NAMALWA (cell line): ENCODE results near the gene CLDN10.

Source experiments
- DNase-seq: peaks from one replicate; pipeline ENCODE4 v3.0.0-alpha.2; 2015; ENCODE audit warnings: low spot score

The CLDN10 gene

DNA sequence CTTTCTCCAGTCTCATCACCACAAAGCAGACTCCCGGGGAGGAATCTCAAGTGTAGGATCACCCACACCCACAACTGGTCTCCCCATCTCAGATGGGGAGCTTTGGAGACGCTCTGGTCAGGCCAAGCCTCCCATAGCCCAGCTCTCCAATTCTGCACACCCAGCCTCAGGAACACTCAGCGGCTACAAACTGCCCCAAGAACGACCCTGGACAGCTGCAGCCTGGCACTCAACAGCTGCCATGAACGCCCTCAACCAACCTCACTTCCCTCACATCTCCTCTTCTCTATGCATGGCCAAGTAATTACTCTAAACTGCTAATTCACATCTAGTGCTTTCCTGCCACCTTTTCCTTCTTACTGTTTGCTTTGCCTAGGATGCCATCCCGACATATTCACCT, 49.4 kb downstream of the CLDN10 start:
- DNase-seq, result no peak

DNA sequence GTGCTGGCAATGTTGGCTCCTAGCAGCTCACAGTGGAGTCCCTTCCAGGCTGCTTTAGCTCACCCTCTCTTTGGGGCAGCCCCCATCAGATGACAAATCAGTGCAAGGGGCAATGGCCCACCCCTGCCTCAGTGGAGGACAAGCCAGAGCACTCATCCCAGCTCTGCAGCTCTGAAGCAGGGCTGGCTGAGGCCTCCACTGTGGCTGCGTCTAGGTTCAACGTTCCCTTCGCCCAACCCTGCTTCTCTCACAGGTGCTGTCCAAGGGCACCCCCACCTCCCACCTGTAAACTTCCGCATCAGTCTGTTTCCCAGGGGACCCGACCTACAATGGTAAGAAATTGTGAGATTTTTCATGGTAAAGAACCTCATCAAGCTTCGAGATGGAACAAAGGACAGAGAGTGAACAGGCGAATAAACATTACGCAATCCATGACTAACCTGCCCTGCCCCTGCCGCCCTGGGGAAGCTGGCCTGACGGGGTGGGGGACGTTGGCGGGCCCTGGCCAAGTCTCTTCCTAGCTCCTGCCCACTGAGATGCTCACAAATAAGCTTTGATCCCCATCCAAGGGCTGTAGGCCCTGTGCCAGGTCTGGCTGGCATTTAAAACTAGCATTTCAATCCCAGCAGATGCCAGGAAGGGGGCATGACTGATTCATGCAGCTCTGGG, 51.5 kb downstream of the CLDN10 start:
- DNase-seq, result no peak

- DNase-seq, result no peak
Observed at GRCh38 chr13:95604556-95604915, 52.0 kb downstream of the CLDN10 start.

- DNase-seq, result no peak
Observed at GRCh38 chr13:95605448-95606125, 53.1 kb downstream of the CLDN10 start.

- no peak for DNase-seq
Observed at GRCh38 chr13:95607366-95607765, 54.8 kb downstream of the CLDN10 start.

DNA sequence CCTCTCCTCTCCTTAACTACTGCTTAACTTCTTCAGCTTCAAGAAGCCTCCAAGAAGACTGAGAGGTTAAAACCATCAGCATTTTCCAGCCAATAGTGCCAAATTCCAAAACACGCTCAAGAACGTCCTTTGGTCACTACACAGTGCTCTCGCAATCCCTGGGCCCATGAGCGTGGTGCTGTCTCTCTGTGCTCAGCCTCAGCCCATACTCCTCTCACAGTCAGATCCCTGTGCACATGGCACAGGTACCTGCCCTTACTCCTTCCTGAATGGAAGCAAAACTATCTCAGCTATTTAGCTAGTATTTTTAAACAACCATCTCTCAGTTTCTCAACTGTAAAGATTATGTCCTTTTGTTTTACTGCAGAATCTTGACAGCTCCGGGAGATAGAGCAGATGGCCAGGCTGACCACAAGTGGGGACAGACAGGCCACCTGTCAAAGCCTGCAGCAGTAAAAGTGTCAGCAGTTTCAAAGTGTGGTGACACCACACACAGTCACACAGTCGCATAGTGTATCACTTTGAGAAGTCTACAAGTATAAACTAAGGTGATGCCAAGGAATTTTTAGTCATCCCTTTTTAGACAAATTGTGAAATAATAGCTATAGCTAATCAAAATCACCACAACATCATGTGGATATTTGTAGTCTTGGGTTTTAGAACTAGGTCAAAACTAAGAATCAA, 56.3 kb downstream of the CLDN10 start:
- no peak for DNase-seq

DNA sequence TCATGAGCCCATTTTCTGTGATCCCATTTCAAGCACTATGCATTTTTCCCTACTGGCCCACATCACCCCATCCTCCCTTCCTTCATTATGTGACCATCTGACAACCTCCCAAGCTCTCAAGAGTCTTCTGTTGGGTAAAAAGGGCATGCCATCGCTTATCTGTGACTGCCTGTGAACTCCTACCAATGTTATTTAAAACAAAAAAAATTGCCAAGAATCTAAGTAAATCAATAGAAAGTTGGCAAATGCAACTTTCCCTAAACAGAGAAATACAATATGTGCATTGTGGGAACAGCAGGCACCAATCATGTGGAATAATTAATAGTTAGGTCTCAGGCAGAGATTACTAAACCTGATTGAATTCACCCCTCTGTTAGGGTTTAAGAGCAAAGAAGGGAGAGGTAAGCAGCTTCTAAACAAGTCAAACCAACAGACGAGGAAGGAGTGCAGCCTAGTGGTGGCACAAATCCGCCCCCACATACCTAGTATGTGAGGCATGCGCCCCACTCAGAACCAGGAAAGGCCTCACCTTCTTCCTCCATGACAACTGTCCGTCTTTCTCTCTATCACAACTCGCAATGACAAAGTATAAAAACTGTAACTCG, 62.2 kb downstream of the CLDN10 start:
- no peak for DNase-seq

DNA sequence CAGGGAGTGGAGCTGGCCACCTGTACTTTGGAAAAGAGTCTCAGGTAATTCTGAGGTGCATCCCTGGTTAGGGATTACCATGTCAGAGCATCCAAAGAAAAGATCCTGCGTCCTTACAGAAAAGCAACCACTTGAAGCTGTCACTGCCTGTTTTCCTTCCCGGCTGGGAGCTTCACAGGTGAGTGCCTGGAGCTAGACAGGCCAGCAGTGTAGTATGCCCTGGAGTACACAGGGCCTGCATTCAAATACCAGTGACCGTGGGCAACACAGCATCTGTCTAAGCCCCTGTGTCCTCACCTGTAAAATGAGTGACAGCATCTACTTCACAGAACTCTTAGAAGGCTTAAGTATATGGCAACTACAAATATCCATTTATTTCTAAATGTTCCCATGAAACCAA, 63.0 kb downstream of the CLDN10 start:
- no peak for DNase-seq

- no peak for DNase-seq
Observed at GRCh38 chr13:95620030-95620824, 67.7 kb downstream of the CLDN10 start.

GRCh38 chr13:95620825-95621498, 68.4 kb downstream of the CLDN10 start:
- no peak for DNase-seq

- DNase-seq, result no peak
Observed at GRCh38 chr13:95623141-95623540, 70.6 kb downstream of the CLDN10 start.

GRCh38 chr13:95624020-95624419, 71.5 kb downstream of the CLDN10 start:
- DNase-seq, result peak; percentile 70

DNA sequence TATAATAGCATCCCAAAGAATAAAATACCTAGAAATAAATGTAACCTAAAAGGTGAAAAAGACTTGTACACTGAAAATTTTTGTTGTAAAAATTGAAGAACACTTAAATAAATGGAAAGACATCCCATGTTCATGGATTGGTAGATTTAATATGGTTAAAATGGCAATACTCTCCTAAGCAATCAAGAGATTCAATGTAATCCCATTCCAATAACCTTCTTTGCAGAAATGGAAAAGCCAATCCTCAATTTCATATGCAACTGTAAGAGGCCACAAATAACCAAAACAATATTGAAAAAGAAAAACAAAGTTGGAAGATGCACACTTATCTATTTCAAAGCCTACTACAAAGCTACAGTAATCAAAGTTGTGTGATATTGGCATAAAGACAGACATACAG, 74.2 kb downstream of the CLDN10 start:
- no peak for DNase-seq

GRCh38 chr13:95627590-95627989, 75.1 kb downstream of the CLDN10 start:
- no peak for DNase-seq

GRCh38 chr13:95628488-95628887, 76.0 kb downstream of the CLDN10 start:
- DNase-seq, result no peak

GRCh38 chr13:95629071-95629470, 76.6 kb downstream of the CLDN10 start:
- no peak for DNase-seq
